SK-N-SH (cell line): Measurements from ENCODE around the gene EVC2. TPM values are rescaled to one million over a fixed set of nuclear protein-coding genes. Genes with fewer than 3 reads are reported as not detected.
A peak's percentile ranks its signal among the peaks of the same experiment; 100 is the strongest.

Experiments
- CTCF ChIA-PET: fragments of 300-600, 350-600 bp; formaldehyde crosslinking; extraction: SDS; loops from one replicate; lab custom pipeline; 2021; lab: Yijun Ruan, JAX
- POLR2A ChIA-PET: fragments of 350-600 bp; sonication (Branson Sonifier 250); formaldehyde crosslinking; extraction: SDS; loops from one replicate; lab custom pipeline; 2020; ENCODE audit warnings: antibody characterized with exemption, inconsistent platforms; lab: Yijun Ruan, JAX
- DNase-seq: peaks from one replicate; pipeline ENCODE4 v3.0.0; 2012
- H2AFZ ChIP-seq: fragments of 200-600 bp; sonication (generic); 2 replicates; pipeline ENCODE4 v1.8.1; 2016; ENCODE audit warnings: antibody characterized with exemption, mild to moderate bottlenecking, low read depth
- H3F3A ChIP-seq: fragments of 200-600 bp; sonication (generic); replicated peaks from 2 replicates; pipeline ENCODE3; 2016; ENCODE audit warnings: antibody characterized with exemption, mild to moderate bottlenecking; ENCODE audit not compliant: insufficient read depth
- H3K27ac ChIP-seq, 2 experiments: fragments of 200-500 bp in 1 of 2; fragments of 200-600 bp in 1 of 2; sonication (Bioruptor generic) in 1 of 2; sonication (generic), shearing (Covaris generic) in 1 of 2; 2 replicates each; pipeline versions ENCODE4 v1.5.1 to v1.6.1; 2014 to 2016; ENCODE audit warnings: low read depth in 2 of 2, inconsistent platforms in 1 of 2, low read length in 1 of 2, mild to moderate bottlenecking in 1 of 2, mixed read lengths in 1 of 2
- H3K27me3 ChIP-seq: fragments of 200-600 bp; sonication (generic), shearing (Covaris generic); 2 replicates; pipeline ENCODE4 v1.6.1; 2016; ENCODE audit warnings: mixed run types; ENCODE audit not compliant: insufficient read depth
- H3K36me3 ChIP-seq, 2 experiments: fragments of 200-500 bp in 1 of 2; fragments of 200-600 bp in 1 of 2; sonication (Bioruptor generic) in 1 of 2; sonication (generic) in 1 of 2; replicated peaks in 1 of 2; 2 replicates each; pipeline versions ENCODE3 to v1.5.1; 2014 to 2016; ENCODE audit warnings: low read length in 1 of 2, mild to moderate bottlenecking in 1 of 2; ENCODE audit not compliant: insufficient read depth in 2 of 2, control insufficient read depth in 1 of 2
- H3K4me1 ChIP-seq, 2 experiments: fragments of 200-500 bp in 1 of 2; fragments of 200-600 bp in 1 of 2; sonication (Bioruptor generic) in 1 of 2; sonication (generic), shearing (Covaris generic) in 1 of 2; 2 replicates each; pipeline versions ENCODE4 v1.5.1 to v1.6.1; 2014 to 2016; ENCODE audit warnings: low read depth in 1 of 2, low read length in 1 of 2, mixed run types in 1 of 2; ENCODE audit not compliant: insufficient read depth in 2 of 2, control insufficient read depth in 1 of 2
- H3K4me2 ChIP-seq: fragments of 200-600 bp; sonication (generic), shearing (Covaris generic); 2 replicates; pipeline ENCODE4 v1.6.1; 2017; ENCODE audit warnings: mixed run types
- H3K4me3 ChIP-seq, 2 experiments: fragments of 200-500 bp in 1 of 2; fragments of 200-600 bp in 1 of 2; sonication (Bioruptor generic) in 1 of 2; sonication (generic), shearing (Covaris generic) in 1 of 2; 2 replicates each; pipeline versions ENCODE4 v1.5.1 to v1.8.1; 2014 to 2016; ENCODE audit warnings: low read depth in 2 of 2, inconsistent platforms in 1 of 2, low read length in 1 of 2, mild to moderate bottlenecking in 1 of 2, mixed read lengths in 1 of 2, moderate library complexity in 1 of 2
- H3K79me2 ChIP-seq: fragments of 200-600 bp; sonication (generic); 2 replicates; pipeline ENCODE4 v1.8.1; 2017; ENCODE audit warnings: mild to moderate bottlenecking; ENCODE audit not compliant: insufficient read depth
- H3K9ac ChIP-seq: fragments of 200-600 bp; sonication (generic); 2 replicates; pipeline ENCODE4 v1.6.1; 2017; ENCODE audit warnings: mixed run types
- H3K9me2 ChIP-seq: fragments of 200-600 bp; sonication (generic); 2 replicates; pipeline ENCODE4 v1.6.1; 2017; ENCODE audit warnings: mixed run types
- H3K9me3 ChIP-seq: fragments of 200-600 bp; sonication (generic); 2 replicates; pipeline ENCODE4 v1.6.1; 2017; ENCODE audit warnings: mixed run types, mild to moderate bottlenecking, moderate library complexity
- H4K20me1 ChIP-seq: fragments of 200-600 bp; sonication (generic); 2 replicates; pipeline ENCODE4 v1.6.1; 2017; ENCODE audit warnings: mild to moderate bottlenecking, mixed run types; ENCODE audit not compliant: insufficient read depth
- CHD2 ChIP-seq: fragments of 150-350 bp; IDR thresholded peaks from 2 replicates; pipeline ENCODE4 v1.6.1; 2018; ENCODE audit warnings: low read length; ENCODE audit not compliant: partially characterized antibody
- EP300 ChIP-seq, 2 experiments: IDR thresholded peaks; 2 replicates each; pipeline versions ENCODE4 v1.4.0 to v1.6.1; 2012; ENCODE audit warnings: borderline replicate concordance in 1 of 2, low read depth in 1 of 2, low read length in 1 of 2
- FOSL2 ChIP-seq: IDR thresholded peaks from 2 replicates; pipeline ENCODE4 v1.4.0; 2012; ENCODE audit warnings: low read depth, mild to moderate bottlenecking, moderate library complexity, borderline replicate concordance
- GABPA ChIP-seq: IDR thresholded peaks from 2 replicates; pipeline ENCODE4 v1.4.0; 2012; ENCODE audit warnings: low read depth, mild to moderate bottlenecking
- GATA2 ChIP-seq: sonication (generic); formaldehyde crosslinking; IDR thresholded peaks from 2 replicates; pipeline ENCODE4 v1.5.0; 2020; ENCODE audit warnings: mild to moderate bottlenecking, missing genetic modification reagents
- MXI1 ChIP-seq: IDR thresholded peaks from 2 replicates; pipeline ENCODE4 v1.6.1; 2012; ENCODE audit warnings: mild to moderate bottlenecking, low read depth, low read length, improper control_type of control experiment
- NRF1 ChIP-seq: IDR thresholded peaks from 2 replicates; pipeline ENCODE4 v1.6.1; 2012; ENCODE audit warnings: low read depth, mild to moderate bottlenecking, low read length
- RAD21 ChIP-seq: IDR thresholded peaks from 2 replicates; pipeline ENCODE4 v1.6.1; 2012; ENCODE audit warnings: mild to moderate bottlenecking, low read length
- RCOR1 ChIP-seq: fragments of 150-350 bp; IDR thresholded peaks from 2 replicates; pipeline ENCODE4 v1.6.1; 2017; ENCODE audit warnings: antibody characterized with exemption, low read length
- RFX5 ChIP-seq: IDR thresholded peaks from 2 replicates; pipeline ENCODE4 v1.6.1; 2012; ENCODE audit warnings: mild to moderate bottlenecking, improper control_type of control experiment, low read length
- SIN3A ChIP-seq: IDR thresholded peaks from 2 replicates; pipeline ENCODE4 v1.6.1; 2012; ENCODE audit warnings: low read depth, mild to moderate bottlenecking, low read length, moderate library complexity, borderline replicate concordance
- TAF1 ChIP-seq: IDR thresholded peaks from 2 replicates; pipeline ENCODE4 v1.6.1; 2012; ENCODE audit warnings: low read depth, mild to moderate bottlenecking, low read length, moderate library complexity, borderline replicate concordance
- TEAD4 ChIP-seq: IDR thresholded peaks from 2 replicates; pipeline ENCODE4 v1.4.0; 2012; ENCODE audit warnings: mild to moderate bottlenecking, borderline replicate concordance; ENCODE audit not compliant: insufficient read depth
- YY1 ChIP-seq: IDR thresholded peaks from 2 replicates; pipeline ENCODE4 v1.4.0; 2012; ENCODE audit warnings: low read depth, mild to moderate bottlenecking
- WGBS: methylation state at CpG from one replicate; pipeline ENCODE4 v1.1.6; 2017; ENCODE audit warnings: low lambda C conversion rate; 5-methylcytosine and 5-hydroxymethylcytosine counted together
- polyA plus RNA-seq, 3 experiments: library from polyadenylated mRNA; depleted of rRNA; stranded (reverse); fragments of >200 nt; gene quantifications; 2 replicates each; pipeline ENCODE4 v1.2.3, GENCODE V29; 2012
- TF ChIP-seq, protein P1 (sequence below): fragments of 200-600 bp; sonication (generic); IDR thresholded peaks from 2 replicates; pipeline ENCODE4 v1.6.1; 2017; ENCODE audit warnings: antibody characterized with exemption, mild to moderate bottlenecking, moderate library complexity
- TF ChIP-seq, protein P2 (sequence below): fragments of 150-350 bp; IDR thresholded peaks from 2 replicates; pipeline ENCODE4 v1.6.1; 2017; ENCODE audit warnings: antibody characterized with exemption, low read length, low read depth, borderline replicate concordance
- TF ChIP-seq, protein P3 (sequence below): IDR thresholded peaks from 2 replicates; pipeline ENCODE4 v1.6.1; 2012; ENCODE audit warnings: mild to moderate bottlenecking, low read depth, low read length, moderate library complexity
- TF ChIP-seq, protein P4 (sequence below): IDR thresholded peaks from 2 replicates; pipeline ENCODE4 v1.4.0; 2012; ENCODE audit warnings: low read depth, borderline replicate concordance

The EVC2 gene
- polyA plus RNA-seq, 1 of the 3 experiments (the other 2 are of a cell fraction), result not detected

DNA sequence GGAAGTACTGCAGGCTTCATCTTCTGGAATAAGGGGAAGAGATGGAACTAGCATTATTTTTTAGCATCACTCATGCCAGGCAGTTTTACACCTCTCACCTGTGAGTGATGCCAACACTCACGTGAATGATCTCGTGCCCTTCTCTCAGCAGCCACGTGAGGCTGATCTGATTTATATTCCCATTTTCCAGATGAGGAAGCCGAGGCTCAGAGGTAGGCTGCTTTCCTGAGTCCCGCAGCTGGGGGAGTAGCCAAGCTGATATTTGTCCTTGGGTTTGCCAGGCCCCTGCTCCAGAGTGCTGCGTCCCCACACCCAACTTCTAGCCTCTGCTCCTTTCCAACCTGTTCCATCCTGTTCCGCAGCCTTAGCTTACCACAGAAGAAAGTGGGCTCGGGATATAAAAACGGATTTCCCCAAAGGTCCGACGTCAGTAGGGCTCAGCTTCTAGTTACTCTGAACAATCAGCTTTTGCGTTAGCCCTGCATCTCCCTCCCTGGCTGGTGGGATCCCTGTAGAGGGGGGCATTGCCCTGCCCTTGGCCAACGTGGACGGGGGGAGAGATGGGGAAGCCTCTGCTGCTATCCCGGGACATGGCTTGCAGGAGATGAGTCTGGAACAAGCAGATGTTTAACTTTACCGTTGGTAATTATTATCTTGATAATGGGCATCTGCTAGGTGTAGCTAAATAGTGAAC, 11.9 kb upstream of the EVC2 start:
- Histone ChIP-seq H3K9ac (no peak overlapping the region), H3F3A (no peaks in the 10 kb centered on the region), H3K9me3 (no peaks in the 10 kb centered on the region), H3K4me2 (no peak overlapping the region), H3K9me2 (no peaks in the 10 kb centered on the region), H3K4me3 (no peak overlapping the region), H3K27ac (no peak overlapping the region), H3K79me2 (peaks cover 41% of the 10 kb centered on the region), H3K36me3 (peaks cover 13 to 16% of the 10 kb centered on the region in 2 experiments), H2AFZ (no peak overlapping the region), H3K4me1 (no peaks in the 10 kb centered on the region), H4K20me1 (no peaks in the 10 kb centered on the region), H3K27me3 (no peaks in the 10 kb centered on the region)
- POLR2A ChIA-PET, result no interaction called here
- DNase-seq, result no peak
- CTCF ChIA-PET, result interaction anchor here (1.2 kb wide), 1 partner anchor 320 kb away, joined by 3 read pairs; no protein-coding TSS in a partner anchor
- WGBS, result 88% methylated on average over 16 of the region's 16 CpGs
- TF ChIP-seq TEAD4, result no peak
- TF ChIP-seq MXI1, result no peak
- TF ChIP-seq GABPA, result no peak
- TF ChIP-seq YY1, result no peak
- TF ChIP-seq CHD2, result no peak
- TF ChIP-seq RFX5, result no peak
- no peak for TF ChIP-seq GATA2 (CRISPR knock-in tag)
- no peak for TF ChIP-seq NRF1
- TF ChIP-seq, protein P1, sequence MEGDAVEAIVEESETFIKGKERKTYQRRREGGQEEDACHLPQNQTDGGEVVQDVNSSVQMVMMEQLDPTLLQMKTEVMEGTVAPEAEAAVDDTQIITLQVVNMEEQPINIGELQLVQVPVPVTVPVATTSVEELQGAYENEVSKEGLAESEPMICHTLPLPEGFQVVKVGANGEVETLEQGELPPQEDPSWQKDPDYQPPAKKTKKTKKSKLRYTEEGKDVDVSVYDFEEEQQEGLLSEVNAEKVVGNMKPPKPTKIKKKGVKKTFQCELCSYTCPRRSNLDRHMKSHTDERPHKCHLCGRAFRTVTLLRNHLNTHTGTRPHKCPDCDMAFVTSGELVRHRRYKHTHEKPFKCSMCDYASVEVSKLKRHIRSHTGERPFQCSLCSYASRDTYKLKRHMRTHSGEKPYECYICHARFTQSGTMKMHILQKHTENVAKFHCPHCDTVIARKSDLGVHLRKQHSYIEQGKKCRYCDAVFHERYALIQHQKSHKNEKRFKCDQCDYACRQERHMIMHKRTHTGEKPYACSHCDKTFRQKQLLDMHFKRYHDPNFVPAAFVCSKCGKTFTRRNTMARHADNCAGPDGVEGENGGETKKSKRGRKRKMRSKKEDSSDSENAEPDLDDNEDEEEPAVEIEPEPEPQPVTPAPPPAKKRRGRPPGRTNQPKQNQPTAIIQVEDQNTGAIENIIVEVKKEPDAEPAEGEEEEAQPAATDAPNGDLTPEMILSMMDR, result no peak
- TF ChIP-seq EP300 (IDR thresholded peaks at IDR 0.05; ENCODE audit: borderline replicate concordance in 1 of 2, low read depth in 1 of 2, low read length in 1 of 2), result no peak
- no peak for TF ChIP-seq FOSL2
- no peak for TF ChIP-seq RAD21
- no peak for TF ChIP-seq TAF1

DNA sequence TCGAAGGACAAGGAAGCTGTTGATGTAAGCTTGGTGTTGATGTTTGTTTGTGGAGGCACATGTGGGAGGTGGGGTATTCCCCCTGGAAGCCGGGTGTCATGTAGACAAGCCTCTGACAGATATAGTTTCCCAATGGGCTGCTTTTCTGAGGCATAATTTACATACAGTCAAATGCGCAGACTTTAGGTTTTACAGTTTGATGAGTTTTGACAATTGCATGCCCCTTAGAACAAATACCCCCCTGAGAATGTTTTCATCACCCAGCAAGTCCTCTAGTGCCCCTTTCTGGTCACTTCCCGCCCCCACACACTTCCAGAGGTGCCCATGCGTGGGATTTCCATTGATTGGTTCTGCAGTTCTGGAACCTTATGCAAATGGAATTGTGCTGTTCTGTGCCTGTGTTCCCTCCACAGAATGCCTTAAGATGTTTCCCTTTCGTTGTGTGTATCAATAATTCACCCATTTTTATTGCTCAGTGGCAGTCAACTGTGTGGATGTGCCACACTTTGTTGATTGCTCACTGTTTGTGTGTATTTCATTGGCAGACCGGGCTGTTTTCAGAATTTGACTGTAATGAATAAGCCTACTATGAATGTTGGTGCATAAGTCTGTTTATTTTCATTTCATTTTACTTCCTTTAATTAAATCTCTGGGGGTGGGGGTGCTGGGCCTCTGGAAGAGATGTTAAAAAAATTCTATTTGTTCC, 11.1 kb upstream of the EVC2 start:
- H3K9me3 ChIP-seq, result no peaks in the 10 kb centered on the region
- no peak for TF ChIP-seq RCOR1
- TF ChIP-seq RAD21, result peak; percentile 12; the same call in 1 of the 2 replicates
- TF ChIP-seq, protein P2, sequence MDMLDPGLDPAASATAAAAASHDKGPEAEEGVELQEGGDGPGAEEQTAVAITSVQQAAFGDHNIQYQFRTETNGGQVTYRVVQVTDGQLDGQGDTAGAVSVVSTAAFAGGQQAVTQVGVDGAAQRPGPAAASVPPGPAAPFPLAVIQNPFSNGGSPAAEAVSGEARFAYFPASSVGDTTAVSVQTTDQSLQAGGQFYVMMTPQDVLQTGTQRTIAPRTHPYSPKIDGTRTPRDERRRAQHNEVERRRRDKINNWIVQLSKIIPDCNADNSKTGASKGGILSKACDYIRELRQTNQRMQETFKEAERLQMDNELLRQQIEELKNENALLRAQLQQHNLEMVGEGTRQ, result no peak
- TF ChIP-seq, protein P3, sequence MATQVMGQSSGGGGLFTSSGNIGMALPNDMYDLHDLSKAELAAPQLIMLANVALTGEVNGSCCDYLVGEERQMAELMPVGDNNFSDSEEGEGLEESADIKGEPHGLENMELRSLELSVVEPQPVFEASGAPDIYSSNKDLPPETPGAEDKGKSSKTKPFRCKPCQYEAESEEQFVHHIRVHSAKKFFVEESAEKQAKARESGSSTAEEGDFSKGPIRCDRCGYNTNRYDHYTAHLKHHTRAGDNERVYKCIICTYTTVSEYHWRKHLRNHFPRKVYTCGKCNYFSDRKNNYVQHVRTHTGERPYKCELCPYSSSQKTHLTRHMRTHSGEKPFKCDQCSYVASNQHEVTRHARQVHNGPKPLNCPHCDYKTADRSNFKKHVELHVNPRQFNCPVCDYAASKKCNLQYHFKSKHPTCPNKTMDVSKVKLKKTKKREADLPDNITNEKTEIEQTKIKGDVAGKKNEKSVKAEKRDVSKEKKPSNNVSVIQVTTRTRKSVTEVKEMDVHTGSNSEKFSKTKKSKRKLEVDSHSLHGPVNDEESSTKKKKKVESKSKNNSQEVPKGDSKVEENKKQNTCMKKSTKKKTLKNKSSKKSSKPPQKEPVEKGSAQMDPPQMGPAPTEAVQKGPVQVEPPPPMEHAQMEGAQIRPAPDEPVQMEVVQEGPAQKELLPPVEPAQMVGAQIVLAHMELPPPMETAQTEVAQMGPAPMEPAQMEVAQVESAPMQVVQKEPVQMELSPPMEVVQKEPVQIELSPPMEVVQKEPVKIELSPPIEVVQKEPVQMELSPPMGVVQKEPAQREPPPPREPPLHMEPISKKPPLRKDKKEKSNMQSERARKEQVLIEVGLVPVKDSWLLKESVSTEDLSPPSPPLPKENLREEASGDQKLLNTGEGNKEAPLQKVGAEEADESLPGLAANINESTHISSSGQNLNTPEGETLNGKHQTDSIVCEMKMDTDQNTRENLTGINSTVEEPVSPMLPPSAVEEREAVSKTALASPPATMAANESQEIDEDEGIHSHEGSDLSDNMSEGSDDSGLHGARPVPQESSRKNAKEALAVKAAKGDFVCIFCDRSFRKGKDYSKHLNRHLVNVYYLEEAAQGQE, result no peak
- TF ChIP-seq, protein P4, sequence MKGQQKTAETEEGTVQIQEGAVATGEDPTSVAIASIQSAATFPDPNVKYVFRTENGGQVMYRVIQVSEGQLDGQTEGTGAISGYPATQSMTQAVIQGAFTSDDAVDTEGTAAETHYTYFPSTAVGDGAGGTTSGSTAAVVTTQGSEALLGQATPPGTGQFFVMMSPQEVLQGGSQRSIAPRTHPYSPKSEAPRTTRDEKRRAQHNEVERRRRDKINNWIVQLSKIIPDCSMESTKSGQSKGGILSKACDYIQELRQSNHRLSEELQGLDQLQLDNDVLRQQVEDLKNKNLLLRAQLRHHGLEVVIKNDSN, result no peak
- no peak for TF ChIP-seq SIN3A
- no peak for TF ChIP-seq TAF1
- no peak for TF ChIP-seq GABPA
- no peak for TF ChIP-seq EP300 (IDR thresholded peaks at IDR 0.05; ENCODE audit: borderline replicate concordance in 1 of 2, low read depth in 1 of 2, low read length in 1 of 2)
- DNase-seq, result no peak
- 92% methylated on average over 7 of the region's 7 CpGs for WGBS
- H3K4me1 ChIP-seq, result no peaks in the 10 kb centered on the region
- H3K9me2 ChIP-seq, result no peaks in the 10 kb centered on the region
- peaks cover 49% of the 10 kb centered on the region for H3K79me2 ChIP-seq
- H3F3A ChIP-seq, result no peaks in the 10 kb centered on the region
- H3K9ac ChIP-seq, result no peak overlapping the region
- no peak overlapping the region for H2AFZ ChIP-seq
- H3K36me3 ChIP-seq, result peaks cover 16 to 17% of the 10 kb centered on the region in 2 experiments
- no peaks in the 10 kb centered on the region for H3K27me3 ChIP-seq
- H3K27ac ChIP-seq, result no peak overlapping the region
- H4K20me1 ChIP-seq, result no peaks in the 10 kb centered on the region
- ChIA-PET CTCF (interaction anchor here (1.2 kb wide), 1 partner anchor 320 kb away, joined by 3 read pairs; no protein-coding TSS in a partner anchor), POLR2A (no interaction called here)
- H3K4me3 ChIP-seq, result no peak overlapping the region
- H3K4me2 ChIP-seq, result no peak overlapping the region
